ENCODE data around the gene GTF2H2.
"Not testable (repeated sequence)": the region's sequence is repeated elsewhere in the genome, so short reads cannot be mapped to it uniquely, and the experiment has no call there.

The GTF2H2 gene

DNA sequence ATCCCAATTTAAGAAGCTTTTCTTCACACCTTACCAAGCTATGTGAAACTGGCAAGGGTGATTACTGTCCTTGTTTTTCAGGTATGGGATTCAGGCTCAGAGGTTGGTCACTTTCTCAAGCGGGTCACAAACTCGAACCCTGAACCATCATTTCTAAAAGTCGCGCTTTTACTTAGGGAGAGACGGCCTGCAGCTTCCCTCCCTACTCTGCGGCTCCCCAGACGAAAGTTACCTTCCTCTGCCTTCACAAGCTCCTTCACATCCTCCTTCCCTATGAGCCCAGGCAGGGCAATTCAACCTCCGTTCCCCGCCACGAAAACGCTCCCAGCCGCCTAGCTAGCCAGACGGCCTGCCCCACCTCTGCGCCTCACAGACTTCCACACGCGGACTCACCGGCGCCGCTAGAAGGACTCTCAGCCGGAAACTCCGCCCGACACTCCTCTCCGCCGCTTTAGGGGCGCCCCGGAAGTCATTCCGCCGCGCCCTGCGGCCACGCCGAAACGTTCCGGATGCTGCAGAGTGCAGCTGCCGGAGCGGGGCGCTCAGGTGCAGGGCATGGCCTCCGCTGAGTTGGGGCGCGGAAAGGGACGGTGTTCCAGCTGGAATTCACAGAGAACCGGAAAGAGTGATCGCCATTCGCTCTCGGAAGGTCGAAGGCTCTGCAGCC lies at the start of gene GTF2H2:
GTF2H2 (minus strand) TSS at position 415 of the 667 bp plus-strand sequence. CDS start 4,913 bp downstream, outside the sequence.
- not testable (repeated sequence) for H3K27me3 ChIP-seq (ENCODE audit: control insufficient read depth, insufficient read depth, low read length); H3K9ac ChIP-seq; H3K4me3 ChIP-seq (ENCODE audit: low read depth, low read length); H3K4me1 ChIP-seq; H3K4me2 ChIP-seq (ENCODE audit: low read length); H3K36me3 ChIP-seq (ENCODE audit: control insufficient read depth, insufficient read depth, low read length); H3K79me2 ChIP-seq; H3K27ac ChIP-seq; H3K9me3 ChIP-seq (ENCODE audit: control insufficient read depth, low read length); H2AFZ ChIP-seq

DNA sequence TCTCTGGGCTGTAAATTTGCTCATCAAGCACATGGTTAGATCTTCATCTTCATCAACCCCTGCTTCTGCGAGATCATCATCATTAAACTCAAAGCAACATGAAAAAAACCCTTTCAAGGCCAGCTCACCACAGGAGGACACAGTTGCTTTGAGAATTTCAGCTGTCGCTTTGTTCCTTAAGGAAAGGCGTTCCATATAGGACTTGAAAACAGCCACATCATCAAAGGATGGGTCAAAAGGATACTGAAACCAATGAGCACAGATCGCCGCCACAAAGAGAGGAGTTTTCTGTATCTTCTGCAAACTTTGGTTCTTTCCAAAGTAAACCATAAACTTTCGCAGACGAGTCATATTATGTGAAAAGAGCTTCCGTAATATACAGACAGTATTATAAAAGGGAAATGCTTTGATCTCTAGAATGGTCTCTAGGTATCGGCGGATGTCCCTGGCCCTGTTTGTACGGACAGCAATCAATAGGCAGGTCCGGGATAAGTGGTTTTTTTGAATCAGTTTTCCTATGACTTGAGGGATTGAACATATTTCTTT lies 42.3 kb upstream of the GTF2H2 start:
- H3K4me3 ChIP-seq (ENCODE audit: low read depth, low read length); H3K36me3 ChIP-seq (ENCODE audit: control insufficient read depth, insufficient read depth, low read length): not testable (repeated sequence)

DNA sequence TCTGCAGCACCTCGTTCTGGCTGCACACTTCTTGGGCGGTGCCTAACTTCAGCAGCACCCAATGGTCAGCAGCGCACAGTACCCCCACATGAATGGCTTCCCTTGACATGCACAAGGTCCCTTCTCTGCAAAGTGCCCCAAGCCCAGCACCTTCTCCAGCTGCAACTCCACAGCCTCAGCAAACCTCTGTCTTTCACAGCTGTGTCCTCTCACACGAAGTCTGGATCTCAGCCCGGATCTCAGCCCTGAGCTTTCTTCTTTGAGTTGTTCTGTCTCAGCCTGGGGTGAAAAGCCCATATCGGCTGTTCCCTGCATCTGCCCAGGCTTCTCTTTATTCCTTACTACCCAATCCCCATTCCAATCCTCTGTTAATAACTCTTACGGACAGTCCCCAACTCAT lies 32.5 kb upstream of the GTF2H2 start:
- not testable (repeated sequence) for H3K36me3 ChIP-seq (ENCODE audit: control insufficient read depth, insufficient read depth, low read length); H3K27me3 ChIP-seq (ENCODE audit: control insufficient read depth, insufficient read depth, low read length); H3K27ac ChIP-seq; H2AFZ ChIP-seq; H3K9ac ChIP-seq; H3K9me3 ChIP-seq (ENCODE audit: control insufficient read depth, low read length); H3K79me2 ChIP-seq; H3K4me1 ChIP-seq; H3K4me2 ChIP-seq (ENCODE audit: low read length); H3K4me3 ChIP-seq (ENCODE audit: low read depth, low read length)

More for the DNA sequence above, 42.3 kb upstream of the GTF2H2 start:
- H2AFZ ChIP-seq; H3K79me2 ChIP-seq; H3K9ac ChIP-seq; H3K27me3 ChIP-seq (ENCODE audit: control insufficient read depth, insufficient read depth, low read length); H3K4me2 ChIP-seq (ENCODE audit: low read length); H3K9me3 ChIP-seq (ENCODE audit: control insufficient read depth, low read length); H3K4me1 ChIP-seq; H3K27ac ChIP-seq: not testable (repeated sequence)

DNA sequence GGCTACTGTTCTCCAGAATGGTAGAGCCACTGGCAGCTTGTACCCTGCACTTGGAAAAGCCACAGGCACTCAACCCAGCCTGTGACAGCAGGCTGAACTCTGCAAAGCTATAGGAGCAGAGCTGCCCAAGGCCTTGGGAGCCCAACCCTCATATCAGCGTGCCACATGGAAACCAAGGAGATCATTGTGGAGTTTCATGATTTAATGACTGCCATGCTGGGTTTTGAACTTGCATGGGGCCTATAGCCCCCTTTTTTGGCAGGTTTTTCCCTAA lies 30.4 kb upstream of the GTF2H2 start:
- not testable (repeated sequence) for H2AFZ ChIP-seq; H3K9ac ChIP-seq; H3K79me2 ChIP-seq; H3K4me2 ChIP-seq (ENCODE audit: low read length); H3K27ac ChIP-seq; H3K9me3 ChIP-seq (ENCODE audit: control insufficient read depth, low read length); H3K27me3 ChIP-seq (ENCODE audit: control insufficient read depth, insufficient read depth, low read length); H3K4me1 ChIP-seq; H3K4me3 ChIP-seq (ENCODE audit: low read depth, low read length); H3K36me3 ChIP-seq (ENCODE audit: control insufficient read depth, insufficient read depth, low read length)

DNA sequence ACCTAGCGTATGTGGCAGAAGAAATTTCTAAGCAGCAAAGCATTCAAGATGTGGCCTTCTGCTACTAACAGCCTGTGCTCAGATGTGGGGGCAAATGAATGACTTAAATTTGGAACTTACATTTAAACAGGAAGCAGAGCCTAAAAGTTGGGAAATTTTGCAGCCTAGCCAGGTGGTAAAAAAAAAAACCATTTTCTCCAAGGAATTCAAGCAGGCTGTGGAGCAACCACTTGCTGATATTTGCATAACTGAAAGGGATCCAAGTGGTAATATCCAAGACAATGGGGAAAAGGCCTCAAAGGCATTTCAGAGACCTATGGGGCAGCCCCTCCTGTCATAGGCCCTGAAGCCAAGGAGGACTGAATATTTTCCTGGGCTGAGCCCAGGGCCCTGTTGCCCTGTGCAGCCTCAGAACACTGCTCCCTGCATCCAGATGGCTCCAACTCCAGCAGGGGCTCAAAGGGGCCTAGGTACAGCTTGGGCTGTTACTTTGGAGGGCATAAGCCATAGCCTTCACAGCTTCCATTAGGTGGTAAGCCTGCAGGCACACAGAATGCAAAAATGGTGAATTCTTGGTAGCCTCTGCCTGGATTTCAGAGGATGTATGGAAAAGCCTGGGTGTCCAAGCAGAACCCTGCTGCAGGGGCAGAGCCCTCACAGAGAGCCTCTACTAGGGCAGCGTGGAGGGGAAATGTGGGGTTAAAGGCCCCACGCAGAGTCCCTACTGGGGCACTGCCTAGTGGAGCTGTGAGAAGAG lies 29.9 kb upstream of the GTF2H2 start:
- H3K4me1 ChIP-seq; H3K4me2 ChIP-seq (ENCODE audit: low read length); H3K36me3 ChIP-seq (ENCODE audit: control insufficient read depth, insufficient read depth, low read length); H3K4me3 ChIP-seq (ENCODE audit: low read depth, low read length); H2AFZ ChIP-seq; H3K27me3 ChIP-seq (ENCODE audit: control insufficient read depth, insufficient read depth, low read length); H3K27ac ChIP-seq; H3K9ac ChIP-seq; H3K9me3 ChIP-seq (ENCODE audit: control insufficient read depth, low read length); H3K79me2 ChIP-seq: not testable (repeated sequence)

DNA sequence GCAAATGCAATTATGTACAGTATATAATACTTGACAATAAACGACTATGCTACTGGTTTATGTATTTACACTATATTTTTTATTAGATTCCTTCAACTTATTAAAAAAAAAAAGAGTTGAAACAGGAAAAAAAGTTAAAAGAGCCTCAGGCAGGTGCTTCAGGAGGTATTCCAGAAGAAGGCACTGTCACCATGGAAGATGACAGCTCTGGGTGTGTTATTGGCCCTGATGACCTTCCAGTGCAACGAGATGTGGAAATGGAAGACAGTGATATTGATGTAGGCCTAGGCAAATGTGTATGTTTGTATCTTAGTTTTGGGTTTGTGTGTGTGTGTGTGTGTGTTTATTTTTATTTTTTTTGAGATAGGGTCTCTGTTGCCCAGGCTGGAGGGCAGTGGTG lies 22.3 kb upstream of the GTF2H2 start:
- H3K4me3 ChIP-seq (ENCODE audit: low read depth, low read length); H2AFZ ChIP-seq; H3K4me2 ChIP-seq (ENCODE audit: low read length); H3K27ac ChIP-seq; H3K9me3 ChIP-seq (ENCODE audit: control insufficient read depth, low read length); H3K27me3 ChIP-seq (ENCODE audit: control insufficient read depth, insufficient read depth, low read length); H3K79me2 ChIP-seq; H3K4me1 ChIP-seq; H3K9ac ChIP-seq; H3K36me3 ChIP-seq (ENCODE audit: control insufficient read depth, insufficient read depth, low read length): not testable (repeated sequence)

DNA sequence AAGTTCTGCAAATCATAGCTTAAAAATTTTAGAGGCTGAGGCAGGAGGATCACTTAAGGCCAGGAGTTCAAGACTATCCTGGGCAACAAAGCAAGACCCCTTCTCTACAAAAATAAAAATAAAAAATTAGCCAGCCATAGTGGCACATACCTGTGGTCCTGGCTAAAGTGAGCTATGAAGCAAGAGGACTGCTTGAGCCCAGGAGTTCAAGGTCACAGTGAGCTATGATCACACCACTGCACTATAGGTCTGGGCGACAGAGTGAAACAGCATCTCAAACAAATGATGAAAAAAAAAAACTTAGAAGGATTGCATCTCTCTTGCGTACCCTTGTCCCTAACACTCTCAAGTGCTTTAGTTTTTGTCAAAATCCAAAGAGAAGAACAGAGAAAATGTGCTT lies 21.3 kb upstream of the GTF2H2 start:
- not testable (repeated sequence) for H3K27me3 ChIP-seq (ENCODE audit: control insufficient read depth, insufficient read depth, low read length); H2AFZ ChIP-seq; H3K9me3 ChIP-seq (ENCODE audit: control insufficient read depth, low read length); H3K4me3 ChIP-seq (ENCODE audit: low read depth, low read length); H3K27ac ChIP-seq; H3K4me1 ChIP-seq; H3K4me2 ChIP-seq (ENCODE audit: low read length); H3K79me2 ChIP-seq; H3K36me3 ChIP-seq (ENCODE audit: control insufficient read depth, insufficient read depth, low read length); H3K9ac ChIP-seq

DNA sequence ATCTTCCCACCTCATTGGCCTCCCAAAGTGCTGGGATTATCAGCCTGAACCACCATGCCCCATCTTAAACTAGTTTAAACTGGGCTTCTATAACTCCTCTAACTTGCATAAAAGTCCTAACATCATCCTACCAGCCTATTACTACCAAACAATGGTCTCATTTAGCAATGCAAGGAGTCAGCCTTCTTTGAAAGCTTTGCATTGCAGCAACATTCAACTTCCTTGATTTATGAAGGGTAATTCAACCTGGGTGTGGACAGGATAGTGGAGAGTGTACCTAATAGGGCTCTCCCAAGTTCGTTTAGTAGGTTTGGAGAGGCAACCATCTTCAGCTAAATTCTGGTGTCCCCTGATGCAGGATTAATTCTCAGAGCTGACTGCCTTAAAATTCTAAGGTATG lies 18.7 kb upstream of the GTF2H2 start:
- H3K79me2 ChIP-seq; H3K27ac ChIP-seq; H3K4me1 ChIP-seq; H3K4me3 ChIP-seq (ENCODE audit: low read depth, low read length); H2AFZ ChIP-seq; H3K4me2 ChIP-seq (ENCODE audit: low read length); H3K27me3 ChIP-seq (ENCODE audit: control insufficient read depth, insufficient read depth, low read length); H3K9ac ChIP-seq; H3K36me3 ChIP-seq (ENCODE audit: control insufficient read depth, insufficient read depth, low read length); H3K9me3 ChIP-seq (ENCODE audit: control insufficient read depth, low read length): not testable (repeated sequence)

DNA sequence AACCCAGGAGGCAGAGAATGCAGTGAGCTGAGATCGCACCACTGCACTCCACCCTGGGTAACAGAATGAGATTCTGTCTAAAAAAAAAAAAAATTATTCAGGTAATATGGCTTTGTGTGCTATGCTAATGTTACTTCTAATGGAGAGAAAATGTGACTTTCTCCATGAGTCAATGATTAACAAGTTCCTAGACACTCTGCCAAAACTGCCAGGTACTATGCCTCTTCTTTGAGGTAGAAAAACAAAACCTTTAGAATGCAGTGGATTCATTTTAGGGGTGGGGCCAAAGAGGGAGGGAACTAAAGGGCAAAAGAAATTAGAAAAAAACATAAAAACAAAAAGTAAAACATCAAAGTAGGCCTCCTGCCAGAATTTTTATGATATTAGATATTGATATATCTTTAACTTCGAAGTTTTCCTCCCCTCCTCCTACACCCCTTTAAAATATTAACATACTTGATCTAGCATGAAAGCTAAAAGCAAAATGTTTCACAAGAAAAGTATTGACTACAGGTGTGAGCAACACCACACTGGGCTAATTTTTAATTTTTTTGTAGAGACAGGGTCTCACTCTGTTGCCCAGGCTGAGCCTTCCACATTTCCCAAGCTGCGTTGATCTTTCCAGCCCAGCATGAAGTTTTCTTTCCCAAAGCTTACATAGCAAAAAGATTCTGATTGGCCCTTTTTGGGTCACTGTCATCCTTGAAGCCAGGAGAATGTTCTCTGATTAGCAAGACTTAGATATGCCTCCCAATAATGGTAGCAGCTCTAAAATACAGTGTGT lies 17.0 kb upstream of the GTF2H2 start:
- H3K9ac ChIP-seq; H3K4me1 ChIP-seq; H3K27ac ChIP-seq; H3K4me2 ChIP-seq (ENCODE audit: low read length); H3K4me3 ChIP-seq (ENCODE audit: low read depth, low read length); H3K9me3 ChIP-seq (ENCODE audit: control insufficient read depth, low read length); H2AFZ ChIP-seq; H3K36me3 ChIP-seq (ENCODE audit: control insufficient read depth, insufficient read depth, low read length); H3K27me3 ChIP-seq (ENCODE audit: control insufficient read depth, insufficient read depth, low read length); H3K79me2 ChIP-seq: not testable (repeated sequence)

DNA sequence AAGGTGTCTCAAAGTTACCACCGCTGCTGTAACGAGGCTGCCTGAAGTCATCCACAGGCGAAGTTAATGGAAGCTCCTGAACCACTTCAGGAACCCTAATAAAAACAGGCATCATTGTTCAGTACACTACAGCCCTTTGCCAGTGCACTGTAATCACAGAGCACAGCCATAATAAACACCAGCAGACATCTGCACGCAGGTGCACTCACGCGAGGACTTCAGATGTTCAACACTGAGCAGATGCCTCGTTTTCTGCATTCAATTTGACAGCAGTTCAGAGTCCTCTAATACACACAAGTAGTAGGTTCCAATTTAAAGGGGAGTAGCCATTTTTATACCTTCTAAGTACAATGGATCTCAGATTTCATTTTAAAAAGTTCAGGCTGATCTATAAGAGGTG lies 15.4 kb upstream of the GTF2H2 start:
- not testable (repeated sequence) for H3K27ac ChIP-seq; H3K9me3 ChIP-seq (ENCODE audit: control insufficient read depth, low read length); H3K4me2 ChIP-seq (ENCODE audit: low read length); H2AFZ ChIP-seq; H3K4me1 ChIP-seq; H3K9ac ChIP-seq; H3K36me3 ChIP-seq (ENCODE audit: control insufficient read depth, insufficient read depth, low read length); H3K79me2 ChIP-seq; H3K27me3 ChIP-seq (ENCODE audit: control insufficient read depth, insufficient read depth, low read length); H3K4me3 ChIP-seq (ENCODE audit: low read depth, low read length)

DNA sequence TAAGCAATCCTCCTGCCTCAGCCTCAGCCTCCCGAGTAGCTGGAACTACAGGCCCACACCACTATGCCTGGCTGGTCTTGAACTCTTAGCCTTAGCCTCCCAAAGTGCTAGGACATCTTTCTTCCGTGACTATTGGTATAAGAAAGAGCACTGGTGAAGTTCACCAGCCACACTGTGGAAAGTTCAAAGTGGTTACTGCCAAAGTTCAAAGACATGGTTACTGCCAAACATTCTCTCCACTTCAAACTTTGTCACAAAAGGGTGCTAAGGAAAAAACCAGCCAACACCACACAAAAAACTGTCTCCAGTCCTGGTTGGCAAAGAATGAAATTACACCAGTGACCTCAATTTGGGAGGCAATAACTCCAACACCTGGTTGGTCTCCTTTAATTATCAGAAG lies 14.9 kb upstream of the GTF2H2 start:
- not testable (repeated sequence) for H3K4me2 ChIP-seq (ENCODE audit: low read length); H3K27ac ChIP-seq; H3K36me3 ChIP-seq (ENCODE audit: control insufficient read depth, insufficient read depth, low read length); H3K9me3 ChIP-seq (ENCODE audit: control insufficient read depth, low read length); H3K79me2 ChIP-seq; H3K27me3 ChIP-seq (ENCODE audit: control insufficient read depth, insufficient read depth, low read length); H2AFZ ChIP-seq; H3K9ac ChIP-seq; H3K4me3 ChIP-seq (ENCODE audit: low read depth, low read length); H3K4me1 ChIP-seq

Measured in parathyroid adenoma (tissue), 2 donors.